ENCODE data around the gene UNCX. TPM values are rescaled to one million over a fixed set of nuclear protein-coding genes. Genes with fewer than 3 reads are reported as not detected.
"Not testable (repeated sequence)": the region's sequence is repeated elsewhere in the genome, so short reads cannot be mapped to it uniquely, and the experiment has no call there.

The UNCX gene
- total RNA-seq, 1 donor from 2014 or later: not detected

DNA sequence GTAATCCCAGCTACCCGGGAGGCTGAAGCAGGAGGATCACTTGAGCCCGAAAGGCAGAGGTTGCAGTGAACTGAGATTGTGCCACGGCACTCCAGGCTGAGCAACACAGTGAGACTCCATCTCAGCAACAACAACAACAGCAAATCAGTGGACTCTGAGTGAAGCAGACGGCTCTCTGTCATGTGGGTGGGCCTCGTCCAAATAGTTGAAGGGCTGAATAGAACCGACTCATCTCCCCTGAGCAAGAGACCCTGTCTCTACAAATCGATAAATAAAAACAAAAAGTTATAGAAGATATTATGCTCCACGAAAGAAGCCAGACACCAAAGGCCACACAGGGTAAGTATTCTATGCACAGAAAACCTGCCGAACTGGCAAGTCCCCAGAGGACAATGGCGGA lies 45.9 kb downstream of the UNCX start:
- Mint-ChIP-seq H3K36me3 (ENCODE audit: unreplicated experiment) (no peaks in the 10 kb centered on the region), H3K4me3 (ENCODE audit: unreplicated experiment) (no peak overlapping the region), H3K9me3 (ENCODE audit: unreplicated experiment) (peaks cover 3% of the 10 kb centered on the region)

DNA sequence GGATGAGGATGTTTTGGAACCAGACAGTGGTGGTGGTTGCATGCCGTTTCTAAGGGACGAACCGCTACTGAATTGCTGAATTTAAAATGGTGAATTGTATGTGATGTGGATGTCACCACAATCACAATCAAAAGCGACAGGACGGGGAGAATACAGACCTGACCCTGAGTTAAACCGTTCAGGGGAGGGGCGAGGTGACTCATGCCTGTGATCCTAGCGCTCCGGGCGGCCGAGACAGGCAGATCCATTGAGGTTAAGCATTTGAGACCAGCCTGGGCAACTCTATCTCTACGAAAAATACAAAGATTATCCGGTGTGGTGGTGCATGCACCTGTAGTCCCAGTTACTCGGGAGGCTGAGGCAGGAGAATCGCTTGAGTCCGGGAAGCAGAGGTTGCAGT lies 46.4 kb downstream of the UNCX start:
- no peaks in the 10 kb centered on the region for H3K36me3 Mint-ChIP-seq (ENCODE audit: unreplicated experiment)
- peaks cover 4% of the 10 kb centered on the region for H3K27me3 Mint-ChIP-seq (ENCODE audit: unreplicated experiment)
- peaks cover 3% of the 10 kb centered on the region for H3K9me3 Mint-ChIP-seq (ENCODE audit: unreplicated experiment)
- DNase-seq (ENCODE audit: extremely low spot score, unreplicated experiment): no peak
- H3K27ac Mint-ChIP-seq (ENCODE audit: unreplicated experiment): no peak overlapping the region
- no peaks in the 10 kb centered on the region for H3K4me1 Mint-ChIP-seq (ENCODE audit: unreplicated experiment)
- no peak overlapping the region for H3K4me3 Mint-ChIP-seq (ENCODE audit: unreplicated experiment)
- TF ChIP-seq, protein P1, sequence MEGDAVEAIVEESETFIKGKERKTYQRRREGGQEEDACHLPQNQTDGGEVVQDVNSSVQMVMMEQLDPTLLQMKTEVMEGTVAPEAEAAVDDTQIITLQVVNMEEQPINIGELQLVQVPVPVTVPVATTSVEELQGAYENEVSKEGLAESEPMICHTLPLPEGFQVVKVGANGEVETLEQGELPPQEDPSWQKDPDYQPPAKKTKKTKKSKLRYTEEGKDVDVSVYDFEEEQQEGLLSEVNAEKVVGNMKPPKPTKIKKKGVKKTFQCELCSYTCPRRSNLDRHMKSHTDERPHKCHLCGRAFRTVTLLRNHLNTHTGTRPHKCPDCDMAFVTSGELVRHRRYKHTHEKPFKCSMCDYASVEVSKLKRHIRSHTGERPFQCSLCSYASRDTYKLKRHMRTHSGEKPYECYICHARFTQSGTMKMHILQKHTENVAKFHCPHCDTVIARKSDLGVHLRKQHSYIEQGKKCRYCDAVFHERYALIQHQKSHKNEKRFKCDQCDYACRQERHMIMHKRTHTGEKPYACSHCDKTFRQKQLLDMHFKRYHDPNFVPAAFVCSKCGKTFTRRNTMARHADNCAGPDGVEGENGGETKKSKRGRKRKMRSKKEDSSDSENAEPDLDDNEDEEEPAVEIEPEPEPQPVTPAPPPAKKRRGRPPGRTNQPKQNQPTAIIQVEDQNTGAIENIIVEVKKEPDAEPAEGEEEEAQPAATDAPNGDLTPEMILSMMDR (IDR thresholded peaks at IDR 0.05): no peak

More for the DNA sequence above, 45.9 kb downstream of the UNCX start:
- peaks cover 4% of the 10 kb centered on the region for H3K27me3 Mint-ChIP-seq (ENCODE audit: unreplicated experiment)
- TF ChIP-seq, protein P1 (IDR thresholded peaks at IDR 0.05): no peak
- no peak overlapping the region for H3K27ac Mint-ChIP-seq (ENCODE audit: unreplicated experiment)
- no peaks in the 10 kb centered on the region for H3K4me1 Mint-ChIP-seq (ENCODE audit: unreplicated experiment)
- no peak for DNase-seq (ENCODE audit: extremely low spot score, unreplicated experiment)

DNA sequence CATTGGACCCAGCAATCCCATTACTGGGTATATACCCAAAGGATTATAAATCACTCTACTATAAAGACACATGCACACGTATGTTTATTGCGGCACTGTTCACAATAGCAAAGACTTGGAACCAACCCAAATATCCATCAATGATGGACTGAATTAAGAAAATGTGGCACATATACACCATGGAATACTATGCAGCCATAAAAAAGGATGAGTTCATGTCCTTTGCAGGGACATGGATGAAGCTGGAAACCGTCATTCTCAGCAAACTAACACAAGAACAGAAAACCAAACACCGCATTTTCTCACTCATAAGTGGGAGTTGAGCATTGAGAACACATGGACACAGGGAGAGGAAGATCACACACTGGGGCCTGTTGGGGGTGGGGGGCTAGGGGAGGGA lies 47.2 kb downstream of the UNCX start:
- not testable (repeated sequence) for H3K4me1 Mint-ChIP-seq (ENCODE audit: unreplicated experiment); H3K27ac Mint-ChIP-seq (ENCODE audit: unreplicated experiment); H3K27me3 Mint-ChIP-seq (ENCODE audit: unreplicated experiment); H3K9me3 Mint-ChIP-seq (ENCODE audit: unreplicated experiment); H3K36me3 Mint-ChIP-seq (ENCODE audit: unreplicated experiment); DNase-seq (ENCODE audit: extremely low spot score, unreplicated experiment); H3K4me3 Mint-ChIP-seq (ENCODE audit: unreplicated experiment)

DNA sequence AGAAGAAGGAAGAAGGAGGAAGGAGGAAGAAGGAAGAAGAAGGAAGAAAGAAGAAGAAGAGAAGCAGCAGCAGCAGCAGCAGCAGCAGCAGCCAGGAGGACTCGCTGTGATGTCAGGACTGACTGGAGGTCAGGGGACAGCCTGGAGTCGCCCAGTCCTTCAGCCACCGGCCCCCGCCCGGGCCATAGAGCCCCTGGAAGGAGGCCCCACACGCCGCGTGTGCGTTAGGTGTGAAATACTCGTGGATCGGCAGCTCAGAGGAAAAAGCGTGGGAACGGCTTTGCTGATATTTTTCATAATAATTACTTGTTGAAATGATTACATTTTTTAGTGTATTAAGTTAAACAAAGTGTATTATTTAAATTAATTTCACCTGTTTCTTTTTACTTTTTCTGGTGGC lies 48.4 kb downstream of the UNCX start:
- DNase-seq (ENCODE audit: extremely low spot score, unreplicated experiment): no peak
- no peak overlapping the region for H3K4me3 Mint-ChIP-seq (ENCODE audit: unreplicated experiment)
- no peak overlapping the region for H3K27ac Mint-ChIP-seq (ENCODE audit: unreplicated experiment)
- no peaks in the 10 kb centered on the region for H3K4me1 Mint-ChIP-seq (ENCODE audit: unreplicated experiment)
- H3K36me3 Mint-ChIP-seq (ENCODE audit: unreplicated experiment): no peaks in the 10 kb centered on the region
- H3K9me3 Mint-ChIP-seq (ENCODE audit: unreplicated experiment): peaks cover 3% of the 10 kb centered on the region
- TF ChIP-seq, protein P1 (IDR thresholded peaks at IDR 0.05): no peak
- H3K27me3 Mint-ChIP-seq (ENCODE audit: unreplicated experiment): peaks cover 4% of the 10 kb centered on the region

DNA sequence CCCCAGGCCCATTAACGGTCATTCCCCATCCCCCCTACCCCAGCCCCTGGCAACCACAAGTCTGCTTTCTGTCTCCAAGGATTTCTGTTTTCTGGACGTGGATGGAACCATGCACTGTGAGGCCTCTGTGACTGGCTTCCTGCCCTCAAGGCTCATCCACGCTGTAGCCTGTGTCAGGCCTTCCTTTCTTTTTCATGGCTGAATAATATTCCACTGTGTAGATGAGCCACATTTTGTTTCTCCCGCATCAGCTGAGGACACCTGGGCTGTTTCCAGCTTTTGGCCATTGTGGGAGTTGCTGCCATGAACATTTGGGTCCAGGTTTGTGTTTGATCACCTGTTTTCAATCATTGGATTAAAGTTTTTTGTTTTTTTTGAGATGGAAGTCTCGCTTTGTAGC lies 50.0 kb downstream of the UNCX start:
- Mint-ChIP-seq H3K27ac (ENCODE audit: unreplicated experiment) (no peak overlapping the region), H3K36me3 (ENCODE audit: unreplicated experiment) (no peaks in the 10 kb centered on the region), H3K4me1 (ENCODE audit: unreplicated experiment) (no peaks in the 10 kb centered on the region), H3K9me3 (ENCODE audit: unreplicated experiment) (no peaks in the 10 kb centered on the region), H3K27me3 (ENCODE audit: unreplicated experiment) (peaks cover under 1% of the 10 kb centered on the region), H3K4me3 (ENCODE audit: unreplicated experiment) (no peak overlapping the region)
- no peak for DNase-seq (ENCODE audit: extremely low spot score, unreplicated experiment)
- TF ChIP-seq, protein P1 (IDR thresholded peaks at IDR 0.05): no peak

DNA sequence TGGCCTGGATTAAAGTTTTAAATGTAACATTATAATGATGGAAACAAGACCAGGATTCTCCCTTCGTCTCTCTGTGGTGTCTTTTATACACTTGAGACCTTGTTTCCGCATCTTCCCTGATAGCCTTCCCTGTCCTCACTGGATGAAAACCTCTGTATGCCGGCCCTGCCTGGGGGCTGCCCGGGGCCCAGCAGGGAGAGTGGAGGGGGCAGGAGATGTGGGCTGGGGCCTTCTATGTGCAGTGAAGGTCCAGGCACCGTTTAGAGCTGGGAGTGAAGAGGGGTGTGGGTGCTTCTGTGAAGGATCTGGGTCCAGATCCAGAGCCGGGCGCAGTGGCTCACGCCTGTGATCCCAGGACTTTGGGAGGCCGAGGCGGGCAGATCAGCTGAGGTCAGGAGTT lies 50.7 kb downstream of the UNCX start:
- Mint-ChIP-seq H3K27me3 (ENCODE audit: unreplicated experiment) (no peaks in the 10 kb centered on the region), H3K36me3 (ENCODE audit: unreplicated experiment) (no peaks in the 10 kb centered on the region), H3K9me3 (ENCODE audit: unreplicated experiment) (no peaks in the 10 kb centered on the region), H3K4me3 (ENCODE audit: unreplicated experiment) (no peak overlapping the region), H3K4me1 (ENCODE audit: unreplicated experiment) (no peaks in the 10 kb centered on the region), H3K27ac (ENCODE audit: unreplicated experiment) (no peak overlapping the region)
- TF ChIP-seq, protein P1 (IDR thresholded peaks at IDR 0.05): no peak
- no peak for DNase-seq (ENCODE audit: extremely low spot score, unreplicated experiment)

Measured in osteocyte (in vitro differentiated cells).